NCI-H510A treated with DMSO at 0.1 percent for 48 hours (cell line): ENCODE measurements around the gene RBBP8NL.

Source experiments
- DNase-seq: peaks from one replicate; lab custom pipeline; 2025; lab: John Stamatoyannopoulos, UW

Gene RBBP8NL

DNA sequence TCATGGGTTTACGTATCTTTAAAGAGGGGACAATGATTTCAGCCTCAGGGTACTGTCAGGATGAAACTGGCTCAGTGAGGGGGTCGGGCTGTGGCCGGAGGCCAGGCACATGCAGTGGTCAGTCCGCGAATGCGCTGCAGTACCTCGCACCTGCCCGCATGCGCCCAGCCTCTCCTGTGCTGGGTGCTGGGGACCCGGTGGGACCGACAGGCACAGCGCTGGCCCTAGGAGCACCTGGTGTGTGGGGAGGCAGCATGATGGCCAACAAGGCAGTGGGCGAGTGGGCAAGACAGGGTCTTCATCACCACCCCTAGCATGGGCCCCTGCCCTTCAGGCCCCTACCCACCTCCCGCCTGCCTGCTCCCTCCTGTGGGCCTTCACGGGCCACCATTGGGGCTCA is 19.3 kb downstream of the RBBP8NL start:
- DNase-seq, result no peak

DNA sequence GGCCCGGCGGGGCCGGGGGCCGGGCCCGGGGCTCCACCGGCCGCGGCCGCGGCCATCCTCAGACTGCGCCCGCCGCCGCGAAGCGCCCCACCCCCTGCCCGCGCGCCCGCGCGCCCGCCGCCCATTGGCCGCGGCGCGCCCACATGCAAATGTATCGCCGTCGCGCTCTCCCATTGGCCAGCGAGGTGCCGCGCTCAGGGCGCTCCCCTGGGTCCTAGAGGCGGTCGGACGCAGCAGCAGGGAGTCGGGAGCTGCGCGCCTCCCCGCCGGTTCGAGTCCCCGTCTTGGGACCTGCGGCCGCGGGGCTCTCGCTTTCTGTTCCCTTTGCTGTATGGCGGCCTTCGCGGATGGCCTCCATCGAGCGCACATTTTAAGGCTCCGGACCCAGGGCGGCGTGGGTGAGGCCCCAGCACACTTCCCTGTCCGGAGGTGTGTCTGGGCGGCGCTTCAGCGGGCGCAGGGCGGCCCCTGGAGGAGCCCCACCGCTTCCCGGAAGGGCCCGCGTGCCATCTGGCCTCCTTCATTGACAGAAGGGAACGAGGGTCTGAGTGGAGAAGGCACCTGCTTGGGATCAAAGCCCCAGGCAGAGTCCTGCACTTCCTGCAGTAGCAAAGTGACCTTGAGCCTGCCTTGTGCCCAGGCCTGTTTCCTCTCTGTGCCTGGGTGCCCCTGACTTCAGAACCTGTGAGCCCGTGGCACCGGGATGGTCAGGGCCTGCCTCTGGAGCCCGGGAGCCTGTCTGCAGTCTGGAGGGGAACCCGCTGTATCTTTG is 19.9 kb downstream of the RBBP8NL start, which contains the start of gene CABLES2:
Gene CABLES2 (minus strand): TSS at position 65 of the 772 bp plus-strand sequence. CDS start 9 bp downstream, at position 56.
- peak; percentile 89 for DNase-seq

DNA sequence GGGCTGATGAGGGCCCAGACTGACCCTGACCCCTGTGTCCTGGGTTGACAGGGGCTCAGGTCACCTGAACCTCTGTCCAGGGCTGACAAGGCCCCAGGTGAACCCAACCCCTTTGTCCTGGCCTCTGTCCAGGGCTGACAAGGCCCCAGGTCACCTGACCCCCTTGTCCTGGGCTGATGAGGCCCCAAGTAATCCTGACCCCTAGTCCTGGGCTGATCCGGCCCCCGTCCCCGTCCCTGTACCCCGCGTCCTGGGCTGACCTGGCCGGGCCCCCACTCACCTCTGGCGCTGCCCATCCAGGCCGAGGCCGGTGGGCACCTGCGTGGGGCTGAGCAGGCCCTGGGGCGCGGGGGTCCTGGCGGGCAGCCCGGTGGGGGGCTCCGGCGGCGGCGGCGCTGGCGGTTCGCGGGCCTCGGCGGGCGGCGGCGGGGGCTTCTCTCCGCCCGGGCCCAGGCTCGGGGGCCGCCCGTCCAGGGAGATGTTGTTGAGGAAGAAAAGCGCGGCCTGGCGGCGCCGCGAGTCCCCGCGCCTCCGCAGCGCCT is 20.6 kb downstream of the RBBP8NL start:
- DNase-seq, result no peak

DNA sequence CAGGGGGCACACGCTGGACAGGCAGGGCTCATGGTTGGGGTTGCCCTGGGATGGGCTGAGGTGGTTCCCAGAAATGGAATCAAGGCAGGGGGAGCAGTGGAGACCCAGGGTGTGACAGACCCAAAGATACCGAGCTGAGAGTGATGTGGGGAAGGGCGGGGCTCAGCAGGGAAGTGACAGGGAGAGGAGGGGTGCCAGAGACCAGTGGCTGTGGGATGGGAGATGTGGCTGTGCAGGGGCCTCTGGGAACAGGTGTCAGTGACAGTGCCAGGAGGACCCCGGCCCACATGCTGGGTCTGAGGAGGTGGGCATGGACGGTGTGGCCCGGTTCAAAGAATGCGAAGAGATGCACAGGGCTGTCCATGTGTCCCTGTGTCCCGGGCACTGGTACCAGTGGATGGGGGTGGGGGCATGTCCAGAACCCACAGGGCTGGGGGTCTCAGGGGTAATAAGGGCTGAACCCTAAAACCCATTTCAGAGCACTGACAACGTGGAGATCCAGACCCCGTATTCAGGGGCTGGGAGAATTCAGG is 21.3 kb downstream of the RBBP8NL start:
- DNase-seq, result no peak

DNA sequence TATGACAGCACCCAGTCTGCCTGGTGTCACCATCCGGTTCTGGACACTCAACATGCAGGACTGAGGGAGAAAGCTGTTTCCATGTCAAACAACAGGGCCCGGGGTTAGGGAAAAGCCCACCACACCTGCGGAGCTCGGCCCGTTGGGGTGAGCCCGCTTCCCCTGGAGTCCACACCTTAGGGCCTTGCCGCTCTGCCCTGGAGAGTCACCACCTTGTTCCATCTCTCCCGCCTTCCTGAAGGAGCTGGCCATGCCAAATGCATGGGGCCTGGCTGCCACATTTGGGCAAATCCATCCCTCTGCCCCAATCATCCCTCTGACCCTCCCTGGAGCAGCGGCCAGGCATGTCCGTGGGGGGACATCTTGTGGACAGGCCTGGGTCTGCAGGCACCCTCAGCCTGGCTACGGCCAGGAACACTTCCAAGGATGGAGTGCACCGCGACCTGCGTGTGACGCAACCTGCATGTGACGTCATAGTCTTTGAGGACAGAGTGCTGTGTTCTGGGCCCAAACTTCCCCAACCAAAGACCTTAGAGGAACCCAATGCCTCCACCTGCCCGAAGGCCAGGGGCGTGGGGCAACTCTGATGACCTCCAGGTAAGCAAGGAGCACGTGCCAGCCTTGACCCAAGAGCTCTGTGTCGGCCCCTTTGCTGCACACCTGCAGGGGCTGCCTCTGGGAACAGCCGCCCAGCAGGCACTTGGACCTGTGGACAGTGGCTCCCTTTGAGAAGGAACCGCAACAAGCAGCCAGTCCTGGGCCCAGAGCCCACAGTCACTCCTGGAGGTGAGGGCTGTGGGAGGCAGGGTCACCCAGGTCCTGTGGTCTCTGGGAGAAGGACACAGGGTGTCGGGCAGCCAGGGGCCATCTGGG is 22.0 kb downstream of the RBBP8NL start:
- DNase-seq, result peak; percentile 8

DNA sequence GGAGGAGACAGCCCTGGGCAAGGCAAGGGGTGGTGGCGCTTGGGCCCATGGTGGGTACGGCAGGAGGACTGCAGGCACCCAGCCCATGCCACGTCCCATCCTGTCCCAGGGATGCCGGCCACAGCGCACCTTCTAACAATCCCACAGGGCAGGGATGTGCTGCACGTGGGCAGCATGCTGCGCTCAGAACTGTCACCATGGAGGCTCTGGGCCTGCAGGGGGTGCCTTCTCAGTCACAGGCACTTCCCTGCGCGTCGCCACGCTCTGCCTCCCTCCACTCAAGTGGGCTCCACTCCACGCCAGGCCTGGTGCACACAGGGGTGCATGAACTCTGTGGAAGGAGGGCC is 22.6 kb downstream of the RBBP8NL start:
- no peak for DNase-seq

DNA sequence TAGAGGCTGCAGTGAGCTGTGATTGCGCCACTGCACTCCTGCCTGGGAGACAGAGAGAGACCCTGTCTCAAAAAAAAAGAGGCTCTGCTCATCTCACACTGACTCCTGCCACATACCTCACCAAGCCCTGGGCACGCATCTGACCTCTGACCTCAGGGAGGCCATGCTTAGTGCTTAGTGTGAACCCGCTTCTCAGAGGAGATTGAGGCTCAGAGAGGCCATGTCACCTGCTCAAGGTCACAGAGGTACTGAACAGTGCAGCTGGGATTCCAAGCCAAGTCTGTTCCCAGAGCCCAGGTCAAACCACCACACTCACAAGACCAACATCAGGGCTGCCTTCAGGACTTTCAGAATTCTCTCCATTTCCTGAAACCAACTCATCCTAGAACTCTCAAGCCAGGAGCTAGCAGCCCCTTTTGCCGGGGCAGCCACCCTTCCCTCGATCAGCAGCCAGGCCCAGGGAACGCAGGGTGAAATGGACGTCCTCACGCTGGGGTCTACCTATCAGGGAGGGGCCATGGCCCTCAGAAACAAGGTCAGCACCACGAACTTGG is 23.1 kb downstream of the RBBP8NL start:
- DNase-seq, result no peak

DNA sequence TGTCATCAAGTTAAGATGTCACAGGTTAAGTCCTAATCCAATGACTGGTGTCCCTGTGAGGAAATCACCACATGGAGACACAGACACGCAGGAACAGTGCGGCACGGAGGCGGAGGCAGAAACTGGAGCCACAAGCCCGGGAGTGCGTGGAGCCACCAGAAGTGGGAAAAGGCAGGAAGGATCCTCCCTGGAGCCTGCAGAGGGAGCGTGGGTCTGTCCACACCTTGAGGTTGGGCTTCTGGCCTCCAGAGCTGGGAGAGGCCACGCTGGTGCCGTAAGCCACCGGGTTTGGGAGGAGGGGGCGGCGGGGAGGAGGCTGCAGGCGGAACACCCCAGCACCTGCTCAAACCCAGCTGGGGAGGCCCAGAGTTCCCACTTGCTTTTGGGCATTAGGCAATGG is 24.0 kb downstream of the RBBP8NL start:
- no peak for DNase-seq

DNA sequence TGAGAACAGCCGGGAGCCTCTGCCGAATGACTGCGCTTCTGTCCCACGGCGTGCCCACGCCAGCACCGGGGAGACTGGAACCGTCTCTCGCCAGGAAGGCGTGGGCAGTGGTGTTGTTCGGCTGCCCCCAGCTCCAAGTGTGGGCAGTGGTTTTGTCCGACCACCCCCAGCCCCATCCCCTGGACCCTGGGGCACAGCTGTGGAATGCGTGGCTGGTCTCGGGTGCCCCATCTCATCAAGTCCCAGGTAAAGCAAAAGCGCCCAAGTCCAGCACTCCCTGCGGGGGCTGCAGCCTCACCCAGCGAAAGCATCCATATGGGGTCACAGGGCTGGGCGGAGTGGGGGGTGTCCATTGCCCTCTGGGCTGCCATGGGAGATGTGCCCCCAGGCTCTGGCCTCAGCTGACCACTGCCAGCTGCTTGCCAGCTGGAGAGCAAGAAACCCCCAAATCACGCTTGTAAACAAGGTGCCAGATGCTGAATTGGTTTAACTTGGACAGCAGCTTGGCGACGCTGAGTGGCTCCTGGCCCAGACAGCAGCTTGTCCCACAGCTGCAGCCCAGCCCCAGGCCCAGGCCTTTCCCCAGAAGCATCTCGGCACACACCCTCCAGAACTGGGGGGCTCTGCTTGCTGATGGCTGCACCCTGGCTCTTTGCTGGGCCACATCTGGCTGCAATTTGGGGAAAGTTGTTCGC is 24.7 kb downstream of the RBBP8NL start:
- DNase-seq, result no peak

DNA sequence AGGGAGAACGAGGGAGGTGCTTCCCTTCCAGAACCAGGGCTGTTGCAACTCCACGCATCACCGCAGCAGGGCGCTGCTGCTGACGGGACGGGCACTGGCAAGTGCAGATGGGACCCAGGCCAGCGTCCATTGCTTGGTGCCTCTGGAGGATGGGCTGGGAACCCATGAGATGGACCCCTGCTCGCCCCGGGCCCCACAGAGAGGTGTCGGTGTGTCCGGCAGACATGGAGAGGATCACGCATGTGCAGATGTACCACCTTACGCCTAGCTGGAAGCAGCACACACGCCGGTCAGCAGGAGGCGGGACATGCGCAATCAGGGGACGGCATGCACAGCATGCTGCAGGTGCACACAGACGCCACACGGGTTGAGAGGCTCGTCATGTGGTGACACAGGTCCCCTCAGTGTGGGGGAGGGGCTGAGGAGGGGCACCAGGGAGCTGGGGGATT is 26.0 kb downstream of the RBBP8NL start:
- no peak for DNase-seq

DNA sequence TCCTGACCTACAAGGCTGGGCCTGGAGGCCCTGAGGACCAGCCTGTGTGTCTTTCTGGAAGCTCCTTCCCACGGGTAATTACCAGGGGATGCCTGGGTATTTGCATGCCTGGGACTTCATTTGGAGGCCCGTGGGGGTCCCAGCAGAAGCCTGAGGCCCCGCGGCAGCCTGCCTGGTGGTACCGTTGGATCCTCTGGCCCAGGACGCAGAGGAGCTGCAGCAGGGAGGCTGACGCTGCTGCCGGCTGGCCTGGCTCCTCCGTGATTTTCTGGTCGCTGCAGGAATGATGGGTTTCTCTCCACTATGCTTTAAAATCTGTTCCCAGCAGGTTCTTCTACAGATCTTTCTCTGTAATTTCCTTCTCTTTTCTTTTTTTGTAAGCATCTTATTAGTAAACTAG is 26.8 kb downstream of the RBBP8NL start:
- DNase-seq, result no peak

DNA sequence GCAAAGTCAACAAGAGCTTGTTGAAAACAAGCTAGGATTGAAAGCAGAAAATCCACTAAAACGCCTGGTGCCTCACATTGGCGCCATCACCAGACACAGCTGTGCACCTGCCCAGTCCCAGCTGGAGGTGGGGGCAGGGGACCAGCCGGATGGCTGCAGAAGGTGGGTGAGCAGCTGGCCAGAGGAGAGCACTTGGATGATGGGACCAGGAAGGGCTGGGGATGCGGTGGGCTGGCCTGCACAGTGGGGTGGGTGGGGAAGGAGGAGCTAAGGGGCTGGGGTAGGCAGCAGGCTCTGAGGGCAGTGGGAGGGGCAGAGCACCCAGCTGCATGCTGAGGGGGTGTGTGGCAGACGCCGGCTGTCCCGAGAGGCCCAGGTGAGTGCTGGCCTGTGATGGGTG is 27.3 kb downstream of the RBBP8NL start:
- peak; percentile 56 for DNase-seq

DNA sequence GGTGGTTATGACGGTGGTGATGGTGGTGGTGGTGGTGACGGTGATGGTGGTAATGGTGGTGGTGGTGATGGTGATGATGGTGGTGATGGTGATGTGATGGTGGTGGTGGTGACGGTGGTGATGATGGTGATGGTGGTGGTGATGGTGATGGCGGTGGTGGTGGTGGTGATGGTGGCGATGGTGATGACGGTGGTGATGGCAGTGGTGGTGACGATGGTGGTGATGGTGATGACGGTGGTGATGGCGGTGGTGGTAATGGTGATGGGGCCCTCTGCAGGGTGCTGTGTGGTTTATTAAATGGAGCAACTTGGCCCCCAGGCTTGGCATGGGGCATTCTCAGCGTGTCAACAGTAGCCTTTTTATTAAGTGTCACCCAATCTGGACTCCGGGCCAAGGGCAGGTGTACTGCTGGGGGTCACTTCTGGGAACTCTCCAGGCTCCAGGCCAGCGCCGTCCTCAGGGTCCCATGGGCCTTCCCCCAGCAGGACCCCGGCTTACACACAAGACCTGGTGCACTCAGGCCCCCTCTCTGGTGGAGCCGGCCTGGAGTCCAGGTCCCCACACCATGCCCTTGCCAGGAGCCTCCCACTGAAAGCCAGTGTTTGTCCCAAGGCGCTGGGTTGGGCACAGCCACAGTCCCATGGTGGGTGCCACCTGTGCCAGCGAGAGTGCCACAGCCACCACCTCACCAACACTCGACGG is 29.1 kb downstream of the RBBP8NL start:
- no peak for DNase-seq

DNA sequence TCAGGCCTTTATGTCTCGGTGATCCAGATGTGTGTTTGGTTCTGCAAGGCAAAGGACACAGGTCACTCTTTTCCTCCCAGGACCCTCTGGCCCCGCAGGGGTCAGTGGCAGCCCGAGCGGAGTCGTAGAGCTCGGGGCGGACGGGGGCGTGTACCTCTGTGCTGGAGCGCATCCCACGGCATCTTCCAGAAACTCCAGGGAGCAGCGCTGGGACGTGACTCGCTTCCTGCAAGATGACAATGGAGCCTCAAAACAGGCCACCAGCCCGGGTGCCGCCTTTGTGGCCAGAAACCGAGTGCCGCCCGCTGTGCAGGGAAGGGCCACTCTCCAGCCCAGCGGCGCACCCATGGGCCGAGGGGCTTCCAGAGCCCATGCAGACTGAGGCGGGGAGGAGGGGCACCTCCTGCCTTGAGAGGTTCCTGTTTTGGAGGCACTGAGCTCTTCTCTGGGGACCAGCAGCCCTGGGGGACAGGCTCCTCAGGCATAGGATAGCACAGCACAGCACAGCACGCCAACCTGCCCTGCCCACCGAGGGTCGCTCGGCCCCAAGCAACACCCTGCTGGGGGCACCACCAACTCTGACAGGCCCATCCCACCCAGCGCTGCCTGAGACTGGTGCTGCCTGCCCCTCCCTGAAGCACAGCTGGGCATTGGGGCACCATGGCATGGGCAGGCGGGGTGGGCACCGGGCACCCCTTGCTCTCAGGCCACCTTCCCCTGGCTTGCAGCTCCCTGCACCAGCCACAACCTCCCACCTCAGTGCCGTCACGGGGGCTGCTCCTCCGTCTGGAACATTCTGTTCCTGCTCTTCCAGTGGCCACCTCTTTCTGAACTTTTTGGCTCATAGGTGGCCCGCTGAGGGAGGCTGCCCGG is 30.7 kb downstream of the RBBP8NL start:
- DNase-seq, result no peak

DNA sequence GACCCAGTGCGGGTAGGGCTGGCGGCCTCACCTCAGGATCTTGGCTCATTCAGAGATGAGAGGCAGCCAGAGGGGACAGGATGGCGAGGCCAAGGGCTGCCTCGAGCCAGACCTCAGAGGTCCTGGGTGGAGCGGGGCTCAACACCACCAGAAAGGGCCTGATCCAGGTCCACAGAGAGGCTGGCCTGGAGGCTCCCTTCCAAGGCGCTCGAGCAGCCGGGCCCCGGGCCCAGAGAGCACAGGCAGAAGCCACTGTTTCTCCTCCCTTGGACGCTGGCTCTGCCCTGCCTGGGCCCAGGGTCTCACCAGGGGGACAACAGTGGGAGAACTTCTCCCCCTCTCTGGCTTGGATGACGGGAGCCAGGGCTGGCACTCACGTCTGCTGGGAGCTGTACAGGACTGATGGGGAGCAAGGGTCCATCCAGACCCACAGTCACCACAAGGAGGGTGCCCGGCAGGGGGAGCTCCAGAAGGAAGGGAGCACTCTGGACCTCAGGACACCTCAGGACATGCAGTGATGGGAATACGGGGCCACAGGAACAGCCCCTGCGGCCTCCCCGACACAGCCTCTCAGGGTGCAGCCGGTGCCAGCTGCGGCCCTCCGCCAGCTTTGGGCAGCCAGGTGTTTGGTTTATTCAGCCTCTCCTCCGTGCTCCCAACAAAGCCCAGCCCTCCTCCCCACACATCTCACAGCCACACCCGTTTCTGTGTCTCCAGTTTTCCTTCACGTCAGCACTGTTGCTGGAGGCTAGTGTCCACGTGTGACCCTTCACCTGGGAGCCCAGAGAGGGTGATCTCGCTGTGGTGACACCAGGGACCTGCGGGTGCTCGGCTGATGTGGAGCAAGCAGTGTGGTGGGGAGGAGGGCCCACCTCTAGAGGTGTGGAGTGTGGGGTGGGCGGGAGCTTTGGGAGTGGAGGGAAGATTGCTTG is 31.8 kb downstream of the RBBP8NL start:
- no peak for DNase-seq

DNA sequence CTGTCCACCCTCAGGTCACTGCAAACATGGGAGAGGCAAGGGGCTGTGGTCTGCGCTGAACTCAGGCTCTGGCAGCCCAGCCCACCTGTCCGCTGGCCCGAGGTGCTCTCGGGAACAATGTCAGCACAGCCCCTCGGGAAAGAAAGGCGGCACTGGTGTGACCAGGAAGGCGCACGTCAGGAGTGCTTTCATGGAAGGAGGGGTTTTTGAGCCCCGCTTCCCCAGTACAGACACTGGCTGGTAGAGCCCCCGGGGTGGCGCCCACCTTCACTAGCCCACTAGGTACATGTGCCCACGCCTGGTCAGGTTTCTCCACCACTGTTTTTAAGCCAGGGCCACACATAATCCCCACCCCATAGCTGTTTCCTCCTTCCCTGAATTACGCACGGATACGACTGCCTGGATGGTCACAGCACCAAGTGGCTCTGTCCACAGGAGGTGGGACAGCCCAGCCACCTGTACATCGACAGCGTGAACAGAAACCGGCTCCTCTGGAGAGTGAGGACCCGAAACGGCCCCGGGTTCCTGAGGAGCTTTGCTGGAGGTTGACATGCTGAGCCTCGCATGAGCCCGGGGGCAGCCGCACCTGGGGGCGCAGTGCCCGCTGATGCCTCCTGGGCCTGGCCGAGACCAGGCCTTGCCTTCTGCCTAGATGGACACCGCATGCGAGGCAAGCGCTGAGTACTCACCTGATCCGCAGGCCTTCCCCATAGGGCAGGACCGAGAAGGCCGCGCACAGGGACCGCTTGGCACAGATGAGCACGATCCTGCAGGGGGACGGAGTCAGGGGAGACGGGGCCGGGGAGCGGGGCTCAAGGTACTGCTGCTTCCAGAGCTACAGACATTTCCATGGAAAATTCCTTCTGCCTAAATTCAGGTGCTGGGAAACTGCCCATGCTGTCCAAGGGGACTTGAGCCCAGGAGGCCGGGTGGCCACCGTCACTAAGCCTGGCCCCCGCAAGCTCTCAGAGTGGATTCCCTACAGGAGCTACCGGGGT is 32.8 kb downstream of the RBBP8NL start:
- DNase-seq, result no peak

DNA sequence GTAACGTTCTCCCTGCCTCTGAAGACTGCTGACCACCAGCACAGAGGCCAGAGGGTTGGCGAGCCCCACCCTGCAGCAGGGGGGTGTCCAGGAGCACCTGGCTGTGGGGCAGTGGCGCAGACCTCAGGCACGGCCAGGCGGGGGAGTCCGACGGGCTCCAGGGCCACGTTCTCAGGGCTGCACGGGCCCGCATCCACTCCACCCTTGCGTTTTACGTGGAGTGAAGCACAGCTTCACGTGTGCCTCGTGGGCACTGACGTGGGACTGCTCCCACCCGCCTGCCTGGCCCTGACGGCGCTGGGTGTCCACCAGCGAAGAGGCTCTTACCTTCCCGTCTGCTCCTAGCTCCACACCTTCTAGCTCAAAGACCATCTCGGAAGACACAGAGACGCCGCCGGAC is 33.5 kb downstream of the RBBP8NL start:
- DNase-seq, result no peak

DNA sequence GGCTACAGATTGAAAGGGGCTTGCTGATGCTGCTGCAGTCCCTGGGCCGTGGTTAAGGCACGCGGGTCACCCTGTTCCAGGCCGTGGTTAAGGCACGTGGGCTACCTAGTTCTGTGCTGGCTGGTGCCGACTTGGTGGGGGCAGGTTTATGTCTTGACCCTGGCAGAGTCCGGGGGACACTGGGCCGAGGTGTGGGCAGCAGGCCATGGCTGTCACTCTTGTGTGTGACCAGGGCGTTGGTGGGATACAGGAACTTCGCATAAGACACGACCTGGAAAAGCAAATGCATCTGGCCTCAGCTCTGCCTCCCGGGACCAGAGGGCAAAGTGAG is 34.0 kb downstream of the RBBP8NL start:
- DNase-seq, result no peak
